ENCODE results near the gene C10orf90. TPM values are rescaled to one million over a fixed set of nuclear protein-coding genes. Genes with fewer than 3 reads are reported as not detected.
"Not testable (repeated sequence)": the region's sequence is repeated elsewhere in the genome, so short reads cannot be mapped to it uniquely, and the experiment has no call there.

The C10orf90 gene
- total RNA-seq, 2 experiments from 2014 or later, result not detected

GRCh38 chr10:126558881-126559280 lies 111.6 kb downstream of the C10orf90 start:
- H3K4me1 Mint-ChIP-seq (ENCODE audit: low read depth), result no peaks in the 10 kb centered on the region
- Histone ChIP-seq H3K27ac (ENCODE audit: low read depth in 1 of 2, low read length in 2 of 2) (no peak overlapping the region), H3K9me3 (ENCODE audit: control insufficient read depth in 1 of 2, insufficient read depth in 1 of 2, low read length in 2 of 2) (peaks cover 0 to 12% of the 10 kb centered on the region in 2 experiments), H3K4me3 (ENCODE audit: low read length) (no peak overlapping the region), H3K36me3 (ENCODE audit: insufficient read depth, low read length) (no peaks in the 10 kb centered on the region), H3K4me1 (ENCODE audit: insufficient read depth, low read length) (no peaks in the 10 kb centered on the region), H3K27me3 (ENCODE audit: control insufficient read depth in 1 of 2, insufficient read depth in 2 of 2, low read length in 2 of 2) (no peaks in the 10 kb centered on the region)
- POLR2A ChIA-PET, result no interaction called here
- no peaks in the 10 kb centered on the region for H3K27me3 Mint-ChIP-seq
- ATAC-seq (ENCODE audit: poor library complexity) (no peak), DNase-seq (no peak)
- H3K4me3 Mint-ChIP-seq, result no peak overlapping the region
- intact Hi-C loops (cut with DNase I, micrococcal nuclease), result no loop called here
- no peaks in the 10 kb centered on the region for H3K36me3 Mint-ChIP-seq (ENCODE audit: low read depth)
- no peak overlapping the region for H3K27ac Mint-ChIP-seq
- no peaks in the 10 kb centered on the region for H3K9me3 Mint-ChIP-seq
- CTCF ChIA-PET, result no interaction called here
- no peak for TF ChIP-seq CTCF (IDR thresholded peaks at IDR 0.05)

DNA sequence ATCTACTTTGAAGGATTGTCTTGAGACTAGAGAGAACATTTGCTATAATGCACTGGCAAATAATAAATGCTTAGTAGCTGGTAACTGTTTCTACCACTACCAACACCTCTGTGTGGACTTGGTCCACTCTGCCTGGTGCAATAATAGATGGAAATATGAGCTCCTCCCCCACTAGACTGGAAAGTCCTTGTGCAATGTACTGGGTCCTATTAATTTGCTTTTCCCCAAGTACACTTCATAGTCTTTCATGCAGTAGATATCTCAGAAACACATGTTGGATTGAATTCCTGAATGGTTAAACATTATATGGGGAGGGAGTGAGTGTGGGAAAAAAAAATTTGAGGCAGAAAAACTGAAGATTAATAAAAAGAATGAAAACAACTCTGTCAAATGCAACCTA lies 119.3 kb downstream of the C10orf90 start:
- Mint-ChIP-seq H3K4me1 (ENCODE audit: low read depth) (no peaks in the 10 kb centered on the region), H3K27ac (no peak overlapping the region), H3K27me3 (no peaks in the 10 kb centered on the region), H3K4me3 (no peak overlapping the region), H3K9me3 (no peaks in the 10 kb centered on the region), H3K36me3 (ENCODE audit: low read depth) (no peaks in the 10 kb centered on the region)
- Histone ChIP-seq H3K27ac (ENCODE audit: low read depth in 1 of 2, low read length in 2 of 2) (no peak overlapping the region), H3K27me3 (ENCODE audit: control insufficient read depth in 1 of 2, insufficient read depth in 2 of 2, low read length in 2 of 2) (no peaks in the 10 kb centered on the region), H3K9me3 (ENCODE audit: control insufficient read depth in 1 of 2, insufficient read depth in 1 of 2, low read length in 2 of 2) (no peaks in the 10 kb centered on the region), H3K4me1 (ENCODE audit: insufficient read depth, low read length) (no peaks in the 10 kb centered on the region), H3K4me3 (ENCODE audit: low read length) (no peak overlapping the region), H3K36me3 (ENCODE audit: insufficient read depth, low read length) (no peaks in the 10 kb centered on the region)
- intact Hi-C loops (cut with DNase I, micrococcal nuclease), result no loop called here
- TF ChIP-seq CTCF (IDR thresholded peaks at IDR 0.05), result no peak
- no peak for DNase-seq
- POLR2A ChIA-PET, result no interaction called here
- CTCF ChIA-PET, result no interaction called here
- no peak for ATAC-seq (ENCODE audit: poor library complexity)

GRCh38 chr10:126550586-126550985 lies 119.9 kb downstream of the C10orf90 start:
- H3K36me3 ChIP-seq (ENCODE audit: insufficient read depth, low read length); H3K9me3 Mint-ChIP-seq; H3K27me3 Mint-ChIP-seq; H3K27ac Mint-ChIP-seq; H3K4me3 Mint-ChIP-seq; H3K9me3 ChIP-seq (ENCODE audit: control insufficient read depth in 1 of 2, insufficient read depth in 1 of 2, low read length in 2 of 2); H3K27me3 ChIP-seq (ENCODE audit: control insufficient read depth in 1 of 2, insufficient read depth in 2 of 2, low read length in 2 of 2); DNase-seq; CTCF ChIA-PET; H3K4me1 ChIP-seq (ENCODE audit: insufficient read depth, low read length); intact Hi-C loops (cut with DNase I, micrococcal nuclease); H3K4me3 ChIP-seq (ENCODE audit: low read length); H3K27ac ChIP-seq (ENCODE audit: low read depth in 1 of 2, low read length in 2 of 2); H3K36me3 Mint-ChIP-seq (ENCODE audit: low read depth); ATAC-seq (ENCODE audit: poor library complexity); H3K4me1 Mint-ChIP-seq (ENCODE audit: low read depth); POLR2A ChIA-PET: not testable (repeated sequence)

DNA sequence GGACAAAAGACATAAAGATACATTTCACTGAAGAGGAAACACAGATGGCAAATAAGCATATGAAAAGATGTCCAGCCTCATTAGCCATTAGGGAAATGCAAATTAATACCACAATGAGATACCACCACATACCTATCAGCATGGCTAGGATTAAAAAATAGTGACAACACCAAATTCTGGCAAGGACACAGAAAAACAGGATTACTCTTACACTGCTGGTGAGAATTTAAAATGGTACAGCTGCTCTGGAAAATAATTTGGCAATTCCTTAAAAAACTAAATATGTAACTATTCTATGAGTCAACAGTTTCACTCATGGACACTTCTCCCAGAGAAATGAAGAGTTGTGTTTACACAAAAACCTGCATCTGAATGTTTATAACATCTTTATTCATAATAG lies 121.1 kb downstream of the C10orf90 start:
- ATAC-seq (ENCODE audit: poor library complexity) (no peak), DNase-seq (no peak)
- no peaks in the 10 kb centered on the region for H3K27me3 Mint-ChIP-seq
- Histone ChIP-seq H3K4me3 (ENCODE audit: low read length) (no peak overlapping the region), H3K36me3 (ENCODE audit: insufficient read depth, low read length) (no peaks in the 10 kb centered on the region), H3K27me3 (ENCODE audit: control insufficient read depth in 1 of 2, insufficient read depth in 2 of 2, low read length in 2 of 2) (no peaks in the 10 kb centered on the region), H3K4me1 (ENCODE audit: insufficient read depth, low read length) (no peaks in the 10 kb centered on the region), H3K9me3 (ENCODE audit: control insufficient read depth in 1 of 2, insufficient read depth in 1 of 2, low read length in 2 of 2) (no peaks in the 10 kb centered on the region), H3K27ac (ENCODE audit: low read depth in 1 of 2, low read length in 2 of 2) (no peak overlapping the region)
- ChIA-PET POLR2A (interaction anchor here (0.7 kb wide), 1 partner anchor 12 kb away, joined by 3 read pairs; no protein-coding TSS in a partner anchor), CTCF (no interaction called here)
- H3K4me3 Mint-ChIP-seq, result no peak overlapping the region
- no peak overlapping the region for H3K27ac Mint-ChIP-seq
- intact Hi-C loops (cut with DNase I, micrococcal nuclease), result no loop called here
- no peaks in the 10 kb centered on the region for H3K4me1 Mint-ChIP-seq (ENCODE audit: low read depth)
- no peak for TF ChIP-seq CTCF (IDR thresholded peaks at IDR 0.05)
- H3K36me3 Mint-ChIP-seq (ENCODE audit: low read depth), result no peaks in the 10 kb centered on the region
- H3K9me3 Mint-ChIP-seq, result no peaks in the 10 kb centered on the region
